Keratinocyte (primary cell): ENCODE data around the gene VPS26A. TPM values are rescaled to one million over a fixed set of nuclear protein-coding genes. Genes with fewer than 3 reads are reported as not detected.
"Not testable (repeated sequence)": the region's sequence is repeated elsewhere in the genome, so short reads cannot be mapped to it uniquely, and the experiment has no call there.

Source experiments
- DNase-seq: peaks from one replicate; pipeline ENCODE4 v3.0.0-alpha.2; 2011; ENCODE audit warnings: low read depth, missing footprints, low spot score
- FAIRE-seq: peaks from 2 replicates; lab custom pipeline; 2011; peaks lifted over from hg19 to GRCh38; lab: Jason Lieb, UNC
- H2AFZ ChIP-seq: 2 replicates; pipeline ENCODE4 v1.6.0; 2012; ENCODE audit warnings: low read length, control low read depth, inconsistent platforms; ENCODE audit not compliant: control insufficient read depth
- H3K27ac ChIP-seq: 2 replicates; pipeline ENCODE4 v1.5.1; 2011; ENCODE audit warnings: low read length; ENCODE audit not compliant: control insufficient read depth, insufficient read depth
- H3K27me3 ChIP-seq: 3 replicates; pipeline ENCODE4 v1.6.0; 2011; ENCODE audit warnings: low read length; ENCODE audit not compliant: control insufficient read depth, insufficient read depth; ENCODE audit errors: extremely low read depth
- H3K36me3 ChIP-seq, 2 experiments: 2 replicates in 1 of 2; 3 replicates in 1 of 2; pipeline ENCODE4 v1.5.1; 2011; ENCODE audit warnings: low read length in 2 of 2, mild to moderate bottlenecking in 1 of 2; ENCODE audit not compliant: control insufficient read depth in 2 of 2, insufficient read depth in 2 of 2; ENCODE audit errors: extremely low read depth in 1 of 2
- H3K4me1 ChIP-seq: 3 replicates; pipeline ENCODE4 v1.5.1; 2011; ENCODE audit warnings: low read length; ENCODE audit not compliant: control insufficient read depth, insufficient read depth; ENCODE audit errors: extremely low read depth
- H3K4me2 ChIP-seq: 3 replicates; pipeline ENCODE4 v1.6.0; 2011; ENCODE audit warnings: low read depth, low read length; ENCODE audit not compliant: control insufficient read depth, insufficient read depth; ENCODE audit errors: extremely low read depth
- H3K4me3 ChIP-seq, 3 experiments: fragments of 200-600 bp in 1 of 3; sonication (generic) in 1 of 3; 2 replicates in 2 of 3; 3 replicates in 1 of 3; pipeline ENCODE4 v1.5.1; 2011 to 2016; ENCODE audit warnings: low read length in 3 of 3, mild to moderate bottlenecking in 3 of 3, control low read depth in 2 of 3, inconsistent platforms in 1 of 3, low read depth in 1 of 3, mixed read lengths in 1 of 3, mixed run types in 1 of 3, moderate library complexity in 1 of 3; ENCODE audit not compliant: control insufficient read depth in 2 of 3, insufficient read depth in 2 of 3; ENCODE audit errors: extremely low read depth in 1 of 3
- H3K79me2 ChIP-seq: 2 replicates; pipeline ENCODE4 v1.6.0; 2012; ENCODE audit warnings: low read length; ENCODE audit not compliant: control insufficient read depth, insufficient read depth
- H3K9ac ChIP-seq: 3 replicates; pipeline ENCODE4 v1.6.0; 2011; ENCODE audit warnings: low read length; ENCODE audit not compliant: control insufficient read depth, insufficient read depth; ENCODE audit errors: extremely low read depth
- H3K9me1 ChIP-seq: 3 replicates; pipeline ENCODE4 v1.6.0; 2011; ENCODE audit warnings: low read length; ENCODE audit not compliant: control insufficient read depth, insufficient read depth; ENCODE audit errors: extremely low read depth
- H3K9me3 ChIP-seq: 2 replicates; pipeline ENCODE4 v1.5.1; 2012; ENCODE audit warnings: low read depth, low read length; ENCODE audit not compliant: control insufficient read depth
- H4K20me1 ChIP-seq: 3 replicates; pipeline ENCODE4 v1.6.0; 2011; ENCODE audit warnings: low read length; ENCODE audit not compliant: control insufficient read depth, insufficient read depth; ENCODE audit errors: extremely low read depth
- EZH2 ChIP-seq: IDR thresholded peaks from one replicate; pipeline ENCODE4 v1.6.1; 2012; ENCODE audit warnings: inconsistent platforms, mild to moderate bottlenecking, low read length, moderate library complexity
- dilution Hi-C: fragments of 300-500 bp; cut with MboI; formaldehyde crosslinking; loops from one replicate; pipeline ENCODE4 v1.7.0; 2020; ENCODE audit warnings: low sequenced_read_pairs; ENCODE audit not compliant: extremely low pct_ligation_motif_present
- polyA plus RNA-seq, 5 experiments: library from polyadenylated mRNA; depleted of rRNA in 3 of 5; stranded (reverse) in 3 of 5; stranded (forward) in 1 of 5; unstranded in 1 of 5; fragments of >200 nt; gene quantifications; 1 replicate in 1 of 5; 2 replicates in 3 of 5; 3 replicates in 1 of 5; pipeline versions ENCODE4 v1.2.1 to v1.2.3, GENCODE V29; 2011 to 2012; ENCODE audit warnings: missing spikeins in 2 of 5, low read depth in 1 of 5, low replicate concordance in 1 of 5
- TF ChIP-seq, protein P1 (sequence below), 3 experiments: IDR thresholded peaks in 1 of 3; conservative IDR thresholded peaks in 1 of 3; optimal IDR thresholded peaks in 1 of 3; 2 replicates in 2 of 3; 3 replicates in 1 of 3; pipeline versions ENCODE3 to v1.5.1; 2011; ENCODE audit warnings: low read length in 3 of 3, mild to moderate bottlenecking in 3 of 3, moderate library complexity in 2 of 3, control low read depth in 1 of 3, inconsistent platforms in 1 of 3; ENCODE audit not compliant: insufficient read depth in 2 of 3; ENCODE audit errors: extremely low read depth in 1 of 3

The VPS26A gene
- polyA plus RNA-seq, 1 donor (not counting 4 experiments of a cell fraction or from before 2014, with no cell fraction given) = 64.3 TPM

DNA sequence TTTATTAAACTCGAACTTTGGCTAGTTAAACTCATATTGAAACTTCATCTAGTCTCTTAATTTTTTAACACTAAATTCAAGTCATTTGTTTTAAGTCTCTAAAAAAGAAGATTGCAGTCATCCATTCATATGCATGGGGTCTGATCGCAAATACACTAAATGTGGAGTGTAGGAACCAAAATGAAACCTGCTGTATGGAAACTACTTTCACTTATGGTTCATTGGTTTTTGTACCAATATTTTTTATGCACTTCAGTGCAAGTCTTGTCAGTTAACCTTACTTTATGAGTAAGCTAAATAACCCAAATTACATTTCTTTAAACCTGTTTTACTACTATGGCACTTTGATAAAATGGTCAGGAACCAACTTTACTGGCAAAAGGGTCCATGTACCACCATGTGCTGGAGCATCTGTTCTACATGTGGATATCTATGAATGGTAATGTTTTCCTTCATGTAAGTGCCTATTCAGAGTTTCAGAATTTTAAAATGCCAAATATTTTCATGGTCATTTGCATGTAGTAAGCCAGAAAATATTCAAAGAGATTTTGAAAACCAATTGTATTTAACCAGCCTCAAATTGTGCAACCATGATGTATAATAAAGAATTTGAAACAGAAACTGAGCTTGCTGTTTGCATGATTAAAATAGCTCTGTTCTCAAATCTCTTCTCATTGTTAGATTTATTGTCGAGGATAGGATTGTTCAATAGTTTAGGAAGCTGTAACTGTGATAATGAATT, 48.4 kb downstream of the VPS26A start:
- Histone ChIP-seq H3K4me1 (no peaks in the 10 kb centered on the region), H3K9me3 (no peaks in the 10 kb centered on the region), H3K9ac (no peak overlapping the region), H3K27me3 (no peaks in the 10 kb centered on the region), H2AFZ (no peak overlapping the region), H4K20me1 (no peaks in the 10 kb centered on the region), H3K27ac (no peak overlapping the region), H3K4me2 (no peak overlapping the region), H3K36me3 (peaks cover 7 to 10% of the 10 kb centered on the region in 2 experiments), H3K4me3 (no peak overlapping the region), H3K79me2 (no peaks in the 10 kb centered on the region), H3K9me1 (no peaks in the 10 kb centered on the region)
- DNase-seq (no peak), FAIRE-seq (no peak)
- dilution Hi-C loops = no loop called here
- TF ChIP-seq, protein P1, sequence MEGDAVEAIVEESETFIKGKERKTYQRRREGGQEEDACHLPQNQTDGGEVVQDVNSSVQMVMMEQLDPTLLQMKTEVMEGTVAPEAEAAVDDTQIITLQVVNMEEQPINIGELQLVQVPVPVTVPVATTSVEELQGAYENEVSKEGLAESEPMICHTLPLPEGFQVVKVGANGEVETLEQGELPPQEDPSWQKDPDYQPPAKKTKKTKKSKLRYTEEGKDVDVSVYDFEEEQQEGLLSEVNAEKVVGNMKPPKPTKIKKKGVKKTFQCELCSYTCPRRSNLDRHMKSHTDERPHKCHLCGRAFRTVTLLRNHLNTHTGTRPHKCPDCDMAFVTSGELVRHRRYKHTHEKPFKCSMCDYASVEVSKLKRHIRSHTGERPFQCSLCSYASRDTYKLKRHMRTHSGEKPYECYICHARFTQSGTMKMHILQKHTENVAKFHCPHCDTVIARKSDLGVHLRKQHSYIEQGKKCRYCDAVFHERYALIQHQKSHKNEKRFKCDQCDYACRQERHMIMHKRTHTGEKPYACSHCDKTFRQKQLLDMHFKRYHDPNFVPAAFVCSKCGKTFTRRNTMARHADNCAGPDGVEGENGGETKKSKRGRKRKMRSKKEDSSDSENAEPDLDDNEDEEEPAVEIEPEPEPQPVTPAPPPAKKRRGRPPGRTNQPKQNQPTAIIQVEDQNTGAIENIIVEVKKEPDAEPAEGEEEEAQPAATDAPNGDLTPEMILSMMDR (optimal IDR thresholded peaks at IDR 0.05 in 1 of 3, IDR thresholded peaks at IDR 0.05 in 1 of 3, conservative IDR thresholded peaks at IDR 0.05 in 1 of 3; ENCODE audit: extremely low read depth in 1 of 3, insufficient read depth in 2 of 3, low read length in 3 of 3) = no peak
- no peak for TF ChIP-seq EZH2

DNA sequence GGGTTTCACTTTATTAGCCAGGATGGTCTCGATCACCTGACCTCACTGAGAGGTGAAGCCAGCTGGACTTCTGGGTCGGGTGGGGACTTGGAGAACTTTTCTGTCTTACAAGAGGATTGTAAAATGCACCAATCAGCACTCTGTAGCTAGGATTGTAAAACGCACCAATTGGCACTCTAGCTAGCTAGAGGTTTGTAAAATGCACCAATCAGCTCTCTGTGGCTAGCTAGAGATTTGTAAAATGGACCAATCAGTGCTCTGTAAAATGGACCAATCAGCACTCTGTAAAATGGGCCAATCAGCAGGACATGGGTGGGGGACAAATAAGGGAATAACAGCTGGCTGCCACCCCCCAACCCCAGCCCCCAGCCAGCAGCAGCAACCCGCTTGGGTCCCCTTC, 51.3 kb downstream of the VPS26A start:
- H4K20me1 ChIP-seq, H2AFZ ChIP-seq, H3K4me2 ChIP-seq, H3K79me2 ChIP-seq, H3K9me1 ChIP-seq, DNase-seq, H3K27me3 ChIP-seq, dilution Hi-C loops, FAIRE-seq, H3K4me1 ChIP-seq, H3K27ac ChIP-seq, H3K9ac ChIP-seq, H3K36me3 ChIP-seq, H3K4me3 ChIP-seq, H3K9me3 ChIP-seq: not testable (repeated sequence)

DNA sequence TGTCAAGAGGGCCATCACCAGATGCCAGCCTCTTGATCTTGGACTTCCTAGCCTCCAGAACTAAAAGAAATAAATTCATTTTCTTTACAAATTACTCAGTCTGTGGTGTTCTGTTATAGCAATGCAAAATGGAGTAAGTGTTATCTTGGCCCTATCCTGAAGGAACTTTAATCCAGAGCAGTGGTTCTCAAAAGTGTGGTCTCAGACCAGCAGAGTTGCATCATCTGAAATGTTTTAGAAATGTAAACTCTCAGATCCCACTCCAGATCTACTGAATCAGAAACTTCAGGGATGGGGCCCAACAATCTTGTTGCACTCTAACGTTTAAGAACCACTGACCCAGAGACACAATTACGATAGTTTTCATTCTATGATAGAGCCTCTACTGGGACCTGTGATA, 52.8 kb downstream of the VPS26A start:
- Histone ChIP-seq H3K4me2 (no peak overlapping the region), H4K20me1 (no peaks in the 10 kb centered on the region), H3K36me3 (peaks cover 0 to 4% of the 10 kb centered on the region in 2 experiments), H3K79me2 (peaks cover 17% of the 10 kb centered on the region), H3K9me3 (no peaks in the 10 kb centered on the region), H3K4me1 (peaks cover 9% of the 10 kb centered on the region), H2AFZ (no peak overlapping the region), H3K27ac (no peak overlapping the region), H3K4me3 (no peak overlapping the region), H3K9ac (no peak overlapping the region), H3K27me3 (no peaks in the 10 kb centered on the region), H3K9me1 (no peaks in the 10 kb centered on the region)
- DNase-seq = no peak
- TF ChIP-seq EZH2 = no peak
- TF ChIP-seq, protein P1 (optimal IDR thresholded peaks at IDR 0.05 in 1 of 3, IDR thresholded peaks at IDR 0.05 in 1 of 3, conservative IDR thresholded peaks at IDR 0.05 in 1 of 3; ENCODE audit: extremely low read depth in 1 of 3, insufficient read depth in 2 of 3, low read length in 3 of 3) = no peak
- dilution Hi-C loops = no loop called here
- no peak for FAIRE-seq
